Measurements from ENCODE around the gene CDH12.

The CDH12 gene

GRCh38 chr5:22764736-22765135 lies 88.4 kb downstream of the CDH12 start:
- no peak for DNase-seq (ENCODE audit: low read depth in 2 of 2)

- DNase-seq (ENCODE audit: low read depth in 2 of 2) = no peak
Measured at GRCh38 chr5:22757776-22758175, 95.4 kb downstream of the CDH12 start.

GRCh38 chr5:22754155-22754554 lies 99.0 kb downstream of the CDH12 start:
- no peak for DNase-seq (ENCODE audit: low read depth in 2 of 2)

GRCh38 chr5:22751536-22751935 lies 101.6 kb downstream of the CDH12 start:
- DNase-seq (ENCODE audit: low read depth in 2 of 2) = no peak

- DNase-seq (ENCODE audit: low read depth in 2 of 2) = no peak
Measured at GRCh38 chr5:22736443-22737003, 116.6 kb downstream of the CDH12 start.

- no peak for DNase-seq (ENCODE audit: low read depth in 2 of 2)
Measured at GRCh38 chr5:22734907-22735306, 118.2 kb downstream of the CDH12 start.

- DNase-seq (ENCODE audit: low read depth in 2 of 2) = no peak
Measured at GRCh38 chr5:22728610-22729009, 124.5 kb downstream of the CDH12 start.

- DNase-seq (ENCODE audit: low read depth in 2 of 2) = no peak
Measured at GRCh38 chr5:22722491-22722890, 130.7 kb downstream of the CDH12 start.

GRCh38 chr5:22722056-22722455 lies 131.1 kb downstream of the CDH12 start:
- DNase-seq (ENCODE audit: low read depth in 2 of 2) = no peak

- no peak for DNase-seq (ENCODE audit: low read depth in 2 of 2)
Measured at GRCh38 chr5:22719842-22720241, 133.3 kb downstream of the CDH12 start.

GRCh38 chr5:22710660-22711059 lies 142.5 kb downstream of the CDH12 start:
- no peak for DNase-seq (ENCODE audit: low read depth in 2 of 2)

- no peak for DNase-seq (ENCODE audit: low read depth in 2 of 2)
Measured at GRCh38 chr5:22709743-22710142, 143.4 kb downstream of the CDH12 start.

- no peak for DNase-seq (ENCODE audit: low read depth in 2 of 2)
Measured at GRCh38 chr5:22708770-22709328, 144.3 kb downstream of the CDH12 start.

- no peak for DNase-seq (ENCODE audit: low read depth in 2 of 2)
Measured at GRCh38 chr5:22706901-22707300, 146.2 kb downstream of the CDH12 start.

GRCh38 chr5:22699319-22699718 lies 153.8 kb downstream of the CDH12 start:
- DNase-seq (ENCODE audit: low read depth in 2 of 2) = no peak

GRCh38 chr5:22693121-22693520 lies 160.0 kb downstream of the CDH12 start:
- no peak for DNase-seq (ENCODE audit: low read depth in 2 of 2)

GRCh38 chr5:22683050-22683449 lies 170.1 kb downstream of the CDH12 start:
- no peak for DNase-seq (ENCODE audit: low read depth in 2 of 2)

GRCh38 chr5:22678886-22679285 lies 174.3 kb downstream of the CDH12 start:
- no peak for DNase-seq (ENCODE audit: low read depth in 2 of 2)

- DNase-seq (ENCODE audit: low read depth in 2 of 2) = no peak
Measured at GRCh38 chr5:22673131-22673530, 180.0 kb downstream of the CDH12 start.

- no peak for DNase-seq (ENCODE audit: low read depth in 2 of 2)
Measured at GRCh38 chr5:22669345-22669744, 183.8 kb downstream of the CDH12 start.

GRCh38 chr5:22665801-22666200 lies 187.3 kb downstream of the CDH12 start:
- DNase-seq (ENCODE audit: low read depth in 2 of 2) = no peak

- no peak for DNase-seq (ENCODE audit: low read depth in 2 of 2)
Measured at GRCh38 chr5:22663134-22663533, 190.0 kb downstream of the CDH12 start.

- no peak for DNase-seq (ENCODE audit: low read depth in 2 of 2)
Measured at GRCh38 chr5:22662391-22662790, 190.8 kb downstream of the CDH12 start.

GRCh38 chr5:22651355-22651754 lies 201.8 kb downstream of the CDH12 start:
- DNase-seq (ENCODE audit: low read depth in 2 of 2) = no peak
